BJ (cell line): ENCODE measurements around the gene KMT2C. TPM values are rescaled to one million over a fixed set of nuclear protein-coding genes. Genes with fewer than 3 reads are reported as not detected.

Source experiments
- CTCF ChIA-PET: fragments of 350-600 bp; formaldehyde crosslinking; extraction: SDS; loops from one replicate; lab custom pipeline; 2021; ENCODE audit warnings: antibody characterized with exemption, inconsistent platforms; lab: Yijun Ruan, JAX
- POLR2A ChIA-PET: fragments of 300-600 bp; sonication (Branson Sonifier 250); formaldehyde crosslinking; extraction: SDS; loops from one replicate; lab custom pipeline; 2021; ENCODE audit warnings: antibody characterized with exemption; lab: Charles Lee
- DNase-seq: peaks from one replicate; pipeline ENCODE4 v3.0.0-alpha.2; 2011; ENCODE audit warnings: low read depth
- H3K27me3 ChIP-seq: 2 replicates; pipeline ENCODE4 v1.6.0; 2011; ENCODE audit warnings: low read length; ENCODE audit not compliant: control insufficient read depth, insufficient read depth
- H3K36me3 ChIP-seq: 2 replicates; pipeline ENCODE4 v1.5.1; 2011; ENCODE audit warnings: low read length; ENCODE audit not compliant: control insufficient read depth, insufficient read depth
- H3K4me3 ChIP-seq: 2 replicates; pipeline ENCODE4 v1.5.1; 2011; ENCODE audit warnings: low read depth, mild to moderate bottlenecking, control low read depth, low read length
- polyA plus RNA-seq: library from polyadenylated mRNA; depleted of rRNA; stranded (reverse); fragments of >200 nt; gene quantifications from 2 replicates; pipeline ENCODE4 v1.2.3, GENCODE V29; 2011
- TF ChIP-seq, protein P1 (sequence below): IDR thresholded peaks from 2 replicates; pipeline ENCODE4 v1.5.1; 2011; ENCODE audit warnings: low read depth, mild to moderate bottlenecking, control low read depth, inconsistent platforms, low read length, moderate library complexity; ENCODE audit not compliant: insufficient read depth

KMT2C gene
- polyA plus RNA-seq, 1 experiment, result 6.9 TPM

DNA sequence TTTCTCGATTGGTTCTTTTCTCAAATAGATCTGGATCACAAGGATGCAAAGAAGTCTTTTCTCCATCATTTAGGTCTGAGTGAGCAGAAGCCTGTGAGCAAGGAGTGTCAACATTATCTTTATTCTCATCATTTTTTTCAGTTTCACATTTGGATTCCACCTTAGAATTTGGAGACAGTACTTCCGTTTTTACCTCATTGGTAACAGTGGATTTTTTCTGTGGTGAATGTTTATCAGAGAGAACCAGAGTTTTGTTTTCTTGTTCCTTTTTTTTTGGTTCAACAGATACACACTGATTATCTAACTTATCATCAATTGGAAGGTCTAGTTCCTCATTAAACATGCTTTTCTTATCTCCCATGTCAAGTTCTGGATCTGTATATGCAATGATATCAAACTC, 259.0 kb downstream of the KMT2C start:
- no peak overlapping the region for H3K4me3 ChIP-seq
- no peak for DNase-seq
- ChIA-PET CTCF (no interaction called here), POLR2A (no interaction called here)
- no peaks in the 10 kb centered on the region for H3K27me3 ChIP-seq
- TF ChIP-seq, protein P1, sequence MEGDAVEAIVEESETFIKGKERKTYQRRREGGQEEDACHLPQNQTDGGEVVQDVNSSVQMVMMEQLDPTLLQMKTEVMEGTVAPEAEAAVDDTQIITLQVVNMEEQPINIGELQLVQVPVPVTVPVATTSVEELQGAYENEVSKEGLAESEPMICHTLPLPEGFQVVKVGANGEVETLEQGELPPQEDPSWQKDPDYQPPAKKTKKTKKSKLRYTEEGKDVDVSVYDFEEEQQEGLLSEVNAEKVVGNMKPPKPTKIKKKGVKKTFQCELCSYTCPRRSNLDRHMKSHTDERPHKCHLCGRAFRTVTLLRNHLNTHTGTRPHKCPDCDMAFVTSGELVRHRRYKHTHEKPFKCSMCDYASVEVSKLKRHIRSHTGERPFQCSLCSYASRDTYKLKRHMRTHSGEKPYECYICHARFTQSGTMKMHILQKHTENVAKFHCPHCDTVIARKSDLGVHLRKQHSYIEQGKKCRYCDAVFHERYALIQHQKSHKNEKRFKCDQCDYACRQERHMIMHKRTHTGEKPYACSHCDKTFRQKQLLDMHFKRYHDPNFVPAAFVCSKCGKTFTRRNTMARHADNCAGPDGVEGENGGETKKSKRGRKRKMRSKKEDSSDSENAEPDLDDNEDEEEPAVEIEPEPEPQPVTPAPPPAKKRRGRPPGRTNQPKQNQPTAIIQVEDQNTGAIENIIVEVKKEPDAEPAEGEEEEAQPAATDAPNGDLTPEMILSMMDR, result no peak
- peaks cover 21% of the 10 kb centered on the region for H3K36me3 ChIP-seq

DNA sequence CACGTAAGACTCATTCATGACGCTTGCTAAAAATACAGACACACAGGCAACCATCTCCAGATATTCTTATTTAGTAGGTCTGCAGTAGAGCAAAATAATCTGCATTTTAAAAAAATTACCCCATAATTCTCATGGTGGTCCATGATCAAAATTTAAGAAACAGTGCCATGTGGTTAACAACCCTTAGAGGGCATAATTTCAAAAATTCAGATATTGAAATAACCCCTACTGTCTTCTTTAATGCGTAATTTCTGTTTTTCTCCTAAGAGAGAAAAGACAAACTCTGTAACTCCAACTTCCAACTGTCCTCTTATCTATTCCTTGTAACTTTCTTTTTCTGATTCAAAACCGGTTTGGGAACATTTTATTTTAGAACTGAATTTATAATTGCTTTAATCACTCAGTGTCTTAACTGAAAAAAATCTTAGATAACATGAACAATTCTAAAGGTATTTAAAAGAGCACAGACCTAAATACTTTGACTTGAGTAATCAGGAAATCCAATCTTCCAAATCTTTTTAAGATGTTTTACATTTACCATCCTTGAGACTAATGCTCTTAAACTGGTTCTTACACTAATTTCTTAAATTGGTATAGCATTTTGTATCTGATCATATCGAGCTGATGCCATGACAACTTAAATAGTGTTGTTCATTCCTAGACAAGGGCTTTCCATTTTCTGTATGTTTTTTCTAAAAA, 262.3 kb downstream of the KMT2C start:
- Histone ChIP-seq H3K4me3 (no peak overlapping the region), H3K36me3 (peaks cover 13% of the 10 kb centered on the region), H3K27me3 (no peaks in the 10 kb centered on the region)
- ChIA-PET CTCF (no interaction called here), POLR2A (no interaction called here)
- DNase-seq, result peak; percentile 1
- TF ChIP-seq, protein P1, result no peak

DNA sequence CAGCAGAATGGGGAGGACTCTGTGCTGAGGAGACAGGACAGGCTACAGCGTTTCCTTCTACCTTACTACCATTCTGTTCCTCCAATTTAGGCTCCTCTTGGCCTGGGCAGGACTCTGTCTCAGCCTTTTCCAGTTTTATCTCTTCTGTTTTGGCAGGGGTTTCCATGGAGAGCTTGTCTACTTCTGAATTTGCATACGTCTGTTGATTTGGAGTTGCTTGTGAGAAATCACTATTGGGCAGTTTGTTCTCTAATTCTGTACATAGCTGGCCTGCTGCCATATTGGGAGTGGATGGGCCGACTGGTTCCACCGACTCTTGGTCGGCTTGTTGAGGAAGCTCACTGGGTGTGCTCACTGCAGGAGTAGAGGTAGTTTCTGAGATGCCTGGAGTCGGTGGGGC, 273.5 kb downstream of the KMT2C start:
- TF ChIP-seq, protein P1, result no peak
- POLR2A ChIA-PET, result no interaction called here
- CTCF ChIA-PET, result no interaction called here
- H3K27me3 ChIP-seq, result no peaks in the 10 kb centered on the region
- no peak for DNase-seq
- H3K36me3 ChIP-seq, result peaks cover 19% of the 10 kb centered on the region
- no peak overlapping the region for H3K4me3 ChIP-seq

DNA sequence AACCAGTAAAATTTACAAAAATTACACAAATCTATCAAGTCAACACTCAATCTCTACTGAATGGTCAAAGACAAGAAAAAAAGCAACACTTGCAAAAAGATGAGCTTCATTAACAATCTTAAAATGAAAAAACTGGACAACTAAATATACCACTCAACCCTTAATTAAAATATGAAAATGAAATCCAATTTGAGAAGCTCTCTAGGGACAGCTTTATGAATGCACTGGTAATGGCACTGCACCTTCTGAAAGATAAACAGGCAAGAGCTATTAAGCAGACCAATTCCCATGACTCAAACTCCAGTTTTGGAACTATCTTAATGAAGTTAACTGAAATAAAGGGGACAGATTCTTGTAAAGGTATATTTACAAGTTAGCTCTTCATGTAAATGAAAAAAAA, 274.6 kb downstream of the KMT2C start:
- DNase-seq, result no peak
- Histone ChIP-seq H3K36me3 (peaks cover 22% of the 10 kb centered on the region), H3K27me3 (no peaks in the 10 kb centered on the region), H3K4me3 (no peak overlapping the region)
- ChIA-PET POLR2A (no interaction called here), CTCF (interaction anchor here (0.6 kb wide), 2 partner anchors 15 to 26 kb away, joined by 3 read pairs; no protein-coding TSS in a partner anchor)
- TF ChIP-seq, protein P1, result no peak

DNA sequence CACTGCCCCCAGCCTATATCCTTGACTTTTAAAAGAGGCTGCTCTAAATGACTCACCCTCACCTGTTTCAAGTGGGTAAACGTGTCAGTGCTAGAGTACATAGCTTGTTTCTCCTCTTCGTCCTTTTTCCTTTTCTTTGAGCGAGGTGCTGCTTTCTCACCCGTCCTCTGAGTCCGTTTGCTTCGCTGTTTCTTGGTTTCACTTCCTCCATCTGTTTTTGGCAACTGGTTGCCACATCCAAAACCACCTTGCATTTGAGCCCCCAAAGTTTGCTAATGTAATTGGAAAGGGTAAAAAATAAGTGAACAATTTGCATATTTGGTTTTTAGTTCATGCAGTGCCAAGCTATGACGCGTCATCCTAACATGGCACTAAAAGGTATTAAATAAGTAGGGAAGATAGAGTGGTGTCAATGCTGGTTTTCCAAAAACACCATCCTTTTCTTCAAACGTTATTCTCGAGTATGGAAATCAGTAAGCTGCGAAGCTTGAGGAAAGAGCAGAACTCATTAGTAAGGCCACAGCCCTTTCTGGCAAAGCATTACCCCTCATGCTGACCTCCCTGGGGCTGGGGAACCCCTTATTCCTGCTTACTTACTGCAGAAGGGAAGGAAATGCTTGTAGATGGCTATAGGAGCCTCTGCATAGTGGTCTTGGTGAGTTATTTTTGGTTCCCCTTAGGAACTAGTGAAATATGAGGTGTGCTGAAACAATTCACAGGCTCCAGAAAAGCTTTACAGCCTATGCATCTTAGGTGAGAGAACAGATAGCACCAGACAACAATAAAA, 276.8 kb downstream of the KMT2C start:
- DNase-seq, result no peak
- H3K4me3 ChIP-seq, result no peak overlapping the region
- POLR2A ChIA-PET, result no interaction called here
- TF ChIP-seq, protein P1, result no peak
- no peaks in the 10 kb centered on the region for H3K27me3 ChIP-seq
- H3K36me3 ChIP-seq, result peaks cover 27% of the 10 kb centered on the region
- CTCF ChIA-PET, result no interaction called here
